Hematopoietic multipotent progenitor cell treated with erythropoietin and hydrocortisone succinate and interleukin-3 and kit ligand, for 6 days (in vitro differentiated cells): ENCODE data around the gene IKZF2.

Experiments
- DNase-seq: peaks from one replicate; pipeline ENCODE4 v3.0.0-alpha.2; 2015

IKZF2 gene

DNA sequence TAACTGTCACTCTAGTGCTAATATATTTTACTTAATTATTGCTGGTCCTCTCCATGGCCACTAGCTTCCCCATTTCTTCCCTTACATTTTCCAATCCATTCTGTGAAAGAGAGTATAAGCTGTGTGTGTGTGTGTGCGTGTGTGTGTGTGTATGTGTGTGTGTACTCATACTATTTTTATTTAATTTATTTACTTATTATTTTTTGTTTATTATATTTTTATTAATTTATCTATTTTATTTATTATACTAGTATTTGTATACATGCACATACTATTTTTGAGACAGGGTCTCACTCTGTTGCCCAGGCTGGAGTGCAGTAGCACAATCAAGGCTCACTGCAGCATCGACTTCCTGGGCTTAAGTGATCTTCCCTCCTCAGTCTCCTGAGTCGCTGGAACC, 59.6 kb downstream of the IKZF2 start:
- no peak for DNase-seq

GRCh38 chr2:213090772-213091171, 60.6 kb downstream of the IKZF2 start:
- DNase-seq: no peak

DNA sequence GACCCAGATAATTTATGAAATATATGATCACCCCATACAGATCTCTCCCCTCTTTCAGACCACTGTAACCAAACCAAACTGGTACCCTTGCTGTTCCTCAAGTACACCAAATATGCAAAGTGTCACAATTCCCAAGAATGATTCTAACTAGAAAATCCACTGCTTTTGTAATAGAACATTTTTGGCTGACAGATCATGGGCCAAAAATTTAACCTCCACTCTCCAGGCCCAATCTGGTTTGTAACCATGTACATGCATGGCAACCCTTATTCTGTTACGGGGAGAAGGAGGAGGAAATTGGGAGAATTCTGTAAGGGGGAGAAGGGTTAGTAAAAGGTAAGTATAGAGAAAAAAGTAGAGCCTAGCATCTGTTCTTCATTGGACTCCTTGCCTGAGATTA, 62.0 kb downstream of the IKZF2 start:
- no peak for DNase-seq

- DNase-seq: no peak
Measured at GRCh38 chr2:213087040-213087439, 64.4 kb downstream of the IKZF2 start.

DNA sequence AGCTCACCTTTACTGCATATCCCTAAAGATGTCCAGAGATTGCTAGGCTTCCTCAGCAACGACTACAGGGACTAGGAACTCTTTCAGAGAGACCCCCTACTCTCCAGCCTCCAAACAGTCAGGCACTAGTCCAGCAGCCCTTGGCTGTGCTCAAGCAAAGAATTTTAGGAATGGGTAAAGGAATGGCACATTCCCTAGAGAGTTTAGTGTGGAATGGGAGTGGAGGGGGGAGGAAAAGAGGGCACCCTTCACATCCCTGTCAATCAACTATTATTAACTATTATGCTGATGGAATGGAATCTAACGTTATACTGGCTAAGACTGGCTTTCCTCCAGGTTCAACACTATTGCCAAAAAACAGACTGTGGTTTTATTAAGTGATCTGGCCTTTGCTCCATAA, 64.8 kb downstream of the IKZF2 start:
- DNase-seq: no peak

DNA sequence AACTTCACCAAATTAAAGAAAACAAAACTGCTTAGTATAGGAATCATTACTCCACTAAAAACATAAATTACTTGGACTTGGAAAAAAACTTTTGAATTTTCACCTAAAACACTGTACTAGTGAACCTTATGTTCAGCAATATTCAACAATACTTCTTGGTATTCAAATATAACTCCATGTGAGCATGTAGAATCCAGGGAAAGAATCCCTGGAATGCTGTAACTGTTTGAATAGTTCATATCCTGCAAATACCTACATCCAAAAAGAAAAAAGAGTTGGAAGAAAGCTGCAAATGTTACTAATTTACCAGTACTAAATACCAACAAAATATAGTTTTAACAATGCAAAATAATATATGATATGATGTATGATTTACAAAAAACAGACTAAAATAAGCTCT, 65.4 kb downstream of the IKZF2 start:
- no peak for DNase-seq

DNA sequence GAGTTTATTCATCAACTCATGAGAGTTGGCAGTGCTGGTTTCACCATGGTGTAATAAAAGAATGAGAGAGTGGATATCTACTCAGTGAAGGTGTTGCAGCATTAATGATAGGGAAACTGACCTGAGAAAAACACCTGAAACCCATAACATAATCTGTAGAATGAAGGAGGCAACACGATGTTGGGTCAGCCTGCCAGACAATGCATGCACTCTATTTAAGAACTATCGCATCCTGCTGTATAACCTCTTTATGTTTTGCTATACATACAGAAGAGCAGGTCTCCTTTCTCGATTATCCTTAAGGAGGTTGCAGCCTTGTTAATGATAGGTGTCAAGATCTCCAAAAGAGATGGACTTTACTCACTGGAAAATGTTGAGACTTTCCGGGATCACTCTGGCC, 65.9 kb downstream of the IKZF2 start:
- no peak for DNase-seq

DNA sequence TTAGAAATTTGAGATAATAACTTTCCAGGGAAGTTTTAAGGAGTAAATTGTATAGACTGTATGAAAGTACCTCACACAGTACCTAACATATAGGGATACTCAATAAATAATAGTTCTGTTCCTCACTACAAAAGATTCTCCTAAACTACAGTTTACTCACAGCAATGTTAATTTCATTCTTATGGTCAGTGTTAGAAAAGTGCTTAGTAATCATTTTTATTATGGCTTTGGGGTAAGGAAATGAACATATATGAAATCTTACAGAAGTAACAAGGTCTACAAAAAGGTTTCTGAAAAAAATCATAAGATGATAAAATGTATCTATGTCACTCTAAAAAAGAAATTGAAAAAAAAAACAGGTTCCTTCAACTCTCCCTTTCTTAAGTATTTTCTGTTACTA, 67.2 kb downstream of the IKZF2 start:
- DNase-seq: no peak

GRCh38 chr2:213080969-213081617, 70.3 kb downstream of the IKZF2 start:
- no peak for DNase-seq

DNA sequence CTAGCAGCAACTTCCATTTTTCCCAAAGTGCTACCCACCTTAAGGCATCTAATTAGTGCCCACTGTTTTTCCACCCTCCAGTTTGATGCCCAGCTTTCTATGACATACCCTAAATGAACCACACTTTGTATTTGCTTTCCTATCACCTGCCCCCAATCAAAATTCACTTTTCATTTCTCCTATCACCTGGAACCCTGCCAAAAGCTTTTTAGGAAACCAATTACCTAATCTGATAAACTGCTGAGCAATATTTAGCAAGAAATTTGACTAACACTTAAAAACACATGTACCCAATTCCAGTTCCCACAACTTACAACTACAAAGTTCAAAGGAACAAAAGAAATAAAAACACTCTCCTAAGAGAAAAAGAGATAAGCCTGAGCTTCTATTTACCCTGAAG, 71.7 kb downstream of the IKZF2 start:
- peak; percentile 55 for DNase-seq

GRCh38 chr2:213078686-213079085, 72.7 kb downstream of the IKZF2 start:
- no peak for DNase-seq

GRCh38 chr2:213069531-213069930, 81.9 kb downstream of the IKZF2 start:
- DNase-seq: no peak

DNA sequence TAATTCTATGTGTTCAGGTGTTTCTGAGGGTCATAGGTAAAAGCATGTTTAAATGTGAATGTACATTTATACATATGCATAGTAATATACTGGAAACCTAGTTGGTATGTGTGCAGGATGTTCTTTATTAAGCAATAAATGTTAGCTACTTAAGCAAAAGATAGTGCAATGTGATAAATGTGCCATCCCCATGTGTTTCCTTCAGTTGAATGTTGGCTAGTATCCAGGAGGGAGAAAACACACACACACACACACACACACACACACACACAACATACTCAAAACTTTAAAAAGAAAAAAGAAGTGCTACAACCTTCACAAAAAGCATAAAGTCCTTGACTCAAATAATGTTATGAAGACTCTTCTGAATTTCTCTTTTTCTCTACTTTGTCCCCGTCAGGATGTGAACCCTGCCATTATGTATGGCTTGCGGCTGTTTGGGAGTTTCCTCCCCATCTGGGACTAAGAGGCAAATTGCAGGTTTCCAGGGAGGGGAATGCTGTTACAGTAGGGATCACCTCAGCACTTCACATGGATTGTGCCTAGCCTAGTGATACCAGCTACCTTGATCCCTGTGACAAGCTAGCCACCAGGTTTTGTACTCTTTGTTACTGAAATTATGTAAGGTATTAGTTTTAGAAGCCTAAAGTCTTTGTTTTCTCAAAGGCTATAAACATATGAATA, 82.6 kb downstream of the IKZF2 start:
- DNase-seq: peak; percentile 57

GRCh38 chr2:213067888-213068287, 83.5 kb downstream of the IKZF2 start:
- DNase-seq: no peak

GRCh38 chr2:213066443-213066743, 85.0 kb downstream of the IKZF2 start:
- no peak for DNase-seq

GRCh38 chr2:213065583-213066442, 85.6 kb downstream of the IKZF2 start:
- peak; percentile 60 for DNase-seq

GRCh38 chr2:213064099-213064498, 87.3 kb downstream of the IKZF2 start:
- no peak for DNase-seq

DNA sequence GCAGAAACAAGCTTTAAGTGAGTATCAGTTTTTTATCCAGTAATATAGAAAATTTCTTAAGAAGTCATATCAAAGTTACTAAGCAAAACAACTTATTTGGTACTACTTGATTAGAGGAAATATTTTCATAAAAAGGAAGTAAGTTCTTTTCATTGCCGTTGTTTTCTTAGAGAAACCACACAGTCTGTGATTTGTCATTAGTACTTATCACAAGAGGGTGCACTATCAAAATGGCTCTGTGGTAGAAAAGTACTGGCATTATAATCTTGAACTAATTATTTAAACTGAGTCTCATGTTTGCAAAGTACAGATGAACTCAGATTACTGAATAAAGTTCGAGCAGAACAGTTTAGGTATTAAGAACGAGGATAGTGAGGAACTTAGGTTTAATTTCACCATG, 93.4 kb downstream of the IKZF2 start:
- DNase-seq: peak; percentile 29

GRCh38 chr2:213046431-213046830, 105.0 kb downstream of the IKZF2 start:
- no peak for DNase-seq

DNA sequence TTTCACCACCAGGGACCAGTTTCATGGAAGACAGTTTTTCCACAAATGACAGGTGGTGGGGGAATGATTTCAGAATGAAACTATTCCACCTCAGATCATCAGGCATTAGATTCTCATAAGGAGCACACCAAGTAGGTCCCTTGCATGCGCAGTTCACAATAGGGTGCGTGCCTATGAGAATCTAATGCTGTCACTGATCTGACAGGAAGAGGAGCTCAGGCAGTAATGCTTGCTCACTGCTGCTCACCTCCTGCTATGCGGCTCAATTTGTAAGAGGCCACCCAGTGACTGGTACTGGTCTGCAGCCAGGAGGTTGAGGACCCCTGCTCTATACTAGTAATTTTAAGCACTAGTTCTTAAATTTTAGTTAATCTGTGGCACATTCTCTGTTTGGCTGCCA, 107.8 kb downstream of the IKZF2 start:
- no peak for DNase-seq

DNA sequence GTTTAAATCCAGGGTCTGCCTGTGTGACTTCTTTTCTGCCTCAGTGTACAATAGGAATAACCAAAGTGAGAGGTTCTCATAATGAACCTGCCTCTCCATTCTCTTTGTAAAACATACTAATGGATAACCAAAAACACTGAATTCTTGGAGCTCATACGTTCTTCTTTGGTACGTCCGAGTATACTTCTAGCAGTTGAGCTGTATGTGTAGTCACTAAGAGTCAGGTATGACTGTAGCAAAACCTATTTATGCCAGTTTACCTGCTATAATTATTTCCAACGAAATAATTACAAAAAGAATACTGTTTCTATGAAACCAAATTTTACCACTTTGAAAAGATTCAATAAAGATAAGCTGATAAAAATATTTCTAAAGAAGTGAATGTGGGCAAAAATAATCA, 109.2 kb downstream of the IKZF2 start:
- no peak for DNase-seq

DNA sequence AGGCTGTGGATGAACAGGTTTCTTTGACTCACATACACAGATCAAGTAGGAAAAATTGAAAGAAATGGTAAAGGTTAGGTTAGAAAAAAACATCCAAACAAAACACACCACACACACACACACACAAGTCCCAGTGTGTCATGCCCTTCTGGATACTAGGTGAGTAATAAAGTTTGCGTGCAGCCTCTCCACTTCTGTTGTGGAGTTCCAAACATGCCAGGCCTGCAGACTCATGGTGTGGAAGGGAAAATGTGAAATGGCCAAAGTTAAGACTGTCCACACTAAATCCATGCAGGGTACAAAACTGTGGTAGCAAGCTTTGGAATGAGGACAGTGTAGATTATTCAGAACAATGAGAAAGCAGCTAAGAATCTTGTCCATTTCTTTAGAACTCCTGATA, 114.6 kb downstream of the IKZF2 start:
- DNase-seq: no peak

DNA sequence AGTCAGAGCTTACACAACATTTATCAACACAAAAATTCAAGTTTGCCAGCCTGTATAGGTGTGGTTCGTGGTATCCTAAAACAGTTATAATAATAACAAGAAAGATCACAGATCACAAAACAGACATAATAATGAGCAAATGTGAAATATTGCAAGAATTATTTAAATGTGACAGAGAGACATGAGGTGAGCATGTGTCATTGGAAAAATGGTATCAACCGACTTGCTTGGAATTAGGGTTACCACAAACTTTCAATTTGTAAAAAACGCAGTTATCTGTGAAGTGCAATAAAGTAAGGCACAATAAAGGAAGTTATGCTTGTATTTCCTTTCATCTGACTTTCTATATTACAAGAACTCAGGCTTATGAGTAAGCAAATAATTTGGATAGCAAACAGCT, 116.8 kb downstream of the IKZF2 start:
- peak; percentile 17 for DNase-seq

GRCh38 chr2:213032607-213033006, 118.8 kb downstream of the IKZF2 start:
- peak; percentile 64 for DNase-seq
